IMR-90 (cell line): ENCODE data around the gene ZRANB3.

Experiments used
- BHLHE40 ChIP-seq: fragments of 150-350 bp; IDR thresholded peaks from 2 replicates; pipeline ENCODE4 v1.6.1; 2016; ENCODE audit warnings: mild to moderate bottlenecking, low read depth, low read length
- CEBPB ChIP-seq: IDR thresholded peaks from 2 replicates; pipeline ENCODE4 v1.6.1; 2012; ENCODE audit warnings: low read depth, low read length, improper control_type of control experiment
- MAFK ChIP-seq: IDR thresholded peaks from 2 replicates; pipeline ENCODE4 v1.6.1; 2012; ENCODE audit warnings: low read depth, low read length, improper control_type of control experiment
- MXI1 ChIP-seq: IDR thresholded peaks from 2 replicates; pipeline ENCODE4 v1.6.1; 2012; ENCODE audit warnings: low read depth, mild to moderate bottlenecking, low read length, moderate library complexity, borderline replicate concordance
- NFE2L2 ChIP-seq: fragments of 150-350 bp; IDR thresholded peaks from 2 replicates; pipeline ENCODE4 v1.6.1; 2016; ENCODE audit warnings: low read depth, mild to moderate bottlenecking, low read length
- POLR2A ChIP-seq: IDR thresholded peaks from 2 replicates; pipeline ENCODE4 v1.6.1; 2012; ENCODE audit warnings: mild to moderate bottlenecking, low read depth, low read length
- RAD21 ChIP-seq: IDR thresholded peaks from 2 replicates; pipeline ENCODE4 v1.6.1; 2012; ENCODE audit warnings: low read length, improper control_type of control experiment
- RCOR1 ChIP-seq: IDR thresholded peaks from 2 replicates; pipeline ENCODE4 v1.6.1; 2012; ENCODE audit warnings: mild to moderate bottlenecking, low read length, improper control_type of control experiment; ENCODE audit not compliant: insufficient replicate concordance
- RFX5 ChIP-seq: IDR thresholded peaks from 2 replicates; pipeline ENCODE4 v1.8.0; 2012; ENCODE audit warnings: low read depth, mild to moderate bottlenecking, low read length, moderate library complexity
- SMC3 ChIP-seq: fragments of 150-350 bp; IDR thresholded peaks from 2 replicates; pipeline ENCODE4 v1.6.1; 2016; ENCODE audit warnings: low read depth, mild to moderate bottlenecking, antibody characterized with exemption, low read length, moderate library complexity
- TF ChIP-seq, protein P1 (sequence below): conservative IDR thresholded peaks from 2 replicates; pipeline ENCODE4 v1.5.1; 2012; ENCODE audit warnings: mild to moderate bottlenecking, low read depth, low read length, improper control_type of control experiment
- TF ChIP-seq, protein P2 (sequence below): fragments of 150-350 bp; IDR thresholded peaks from 2 replicates; pipeline ENCODE4 v1.6.1; 2017; ENCODE audit warnings: mild to moderate bottlenecking, antibody characterized with exemption, low read length, low read depth
- TF ChIP-seq, protein P3 (sequence below): fragments of 150-350 bp; IDR thresholded peaks from 2 replicates; pipeline ENCODE4 v1.6.1; 2016; ENCODE audit warnings: low read depth, mild to moderate bottlenecking, low read length, moderate library complexity, borderline replicate concordance

DNA sequence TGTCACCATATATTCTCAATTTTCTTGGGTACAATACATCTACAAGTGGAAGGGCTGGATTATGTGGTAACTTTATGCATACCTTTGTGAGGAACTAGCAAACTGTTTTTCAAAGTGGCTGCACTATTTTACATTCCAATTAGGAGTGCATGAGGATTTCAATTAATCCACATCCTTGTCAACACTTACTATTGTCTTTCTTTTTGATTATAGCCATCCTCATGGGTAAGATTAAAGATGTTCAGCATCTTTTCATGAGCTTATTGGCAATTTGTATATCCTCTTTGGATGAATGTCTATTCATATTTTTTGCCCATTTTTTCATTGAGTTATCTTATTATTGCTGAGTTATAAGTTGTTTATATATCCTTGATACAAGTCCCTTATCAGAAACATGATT, 73.7 kb downstream of the ZRANB3 start:
- TF ChIP-seq BHLHE40 (no peak), NFE2L2 (no peak), SMC3 (no peak), CEBPB (no peak), POLR2A (no peak), RCOR1 (no peak), RFX5 (no peak), RAD21 (no peak), MXI1 (no peak), MAFK (no peak)
- TF ChIP-seq, protein P1, sequence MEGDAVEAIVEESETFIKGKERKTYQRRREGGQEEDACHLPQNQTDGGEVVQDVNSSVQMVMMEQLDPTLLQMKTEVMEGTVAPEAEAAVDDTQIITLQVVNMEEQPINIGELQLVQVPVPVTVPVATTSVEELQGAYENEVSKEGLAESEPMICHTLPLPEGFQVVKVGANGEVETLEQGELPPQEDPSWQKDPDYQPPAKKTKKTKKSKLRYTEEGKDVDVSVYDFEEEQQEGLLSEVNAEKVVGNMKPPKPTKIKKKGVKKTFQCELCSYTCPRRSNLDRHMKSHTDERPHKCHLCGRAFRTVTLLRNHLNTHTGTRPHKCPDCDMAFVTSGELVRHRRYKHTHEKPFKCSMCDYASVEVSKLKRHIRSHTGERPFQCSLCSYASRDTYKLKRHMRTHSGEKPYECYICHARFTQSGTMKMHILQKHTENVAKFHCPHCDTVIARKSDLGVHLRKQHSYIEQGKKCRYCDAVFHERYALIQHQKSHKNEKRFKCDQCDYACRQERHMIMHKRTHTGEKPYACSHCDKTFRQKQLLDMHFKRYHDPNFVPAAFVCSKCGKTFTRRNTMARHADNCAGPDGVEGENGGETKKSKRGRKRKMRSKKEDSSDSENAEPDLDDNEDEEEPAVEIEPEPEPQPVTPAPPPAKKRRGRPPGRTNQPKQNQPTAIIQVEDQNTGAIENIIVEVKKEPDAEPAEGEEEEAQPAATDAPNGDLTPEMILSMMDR = no peak
- TF ChIP-seq, protein P2, sequence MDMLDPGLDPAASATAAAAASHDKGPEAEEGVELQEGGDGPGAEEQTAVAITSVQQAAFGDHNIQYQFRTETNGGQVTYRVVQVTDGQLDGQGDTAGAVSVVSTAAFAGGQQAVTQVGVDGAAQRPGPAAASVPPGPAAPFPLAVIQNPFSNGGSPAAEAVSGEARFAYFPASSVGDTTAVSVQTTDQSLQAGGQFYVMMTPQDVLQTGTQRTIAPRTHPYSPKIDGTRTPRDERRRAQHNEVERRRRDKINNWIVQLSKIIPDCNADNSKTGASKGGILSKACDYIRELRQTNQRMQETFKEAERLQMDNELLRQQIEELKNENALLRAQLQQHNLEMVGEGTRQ = no peak
- TF ChIP-seq, protein P3, sequence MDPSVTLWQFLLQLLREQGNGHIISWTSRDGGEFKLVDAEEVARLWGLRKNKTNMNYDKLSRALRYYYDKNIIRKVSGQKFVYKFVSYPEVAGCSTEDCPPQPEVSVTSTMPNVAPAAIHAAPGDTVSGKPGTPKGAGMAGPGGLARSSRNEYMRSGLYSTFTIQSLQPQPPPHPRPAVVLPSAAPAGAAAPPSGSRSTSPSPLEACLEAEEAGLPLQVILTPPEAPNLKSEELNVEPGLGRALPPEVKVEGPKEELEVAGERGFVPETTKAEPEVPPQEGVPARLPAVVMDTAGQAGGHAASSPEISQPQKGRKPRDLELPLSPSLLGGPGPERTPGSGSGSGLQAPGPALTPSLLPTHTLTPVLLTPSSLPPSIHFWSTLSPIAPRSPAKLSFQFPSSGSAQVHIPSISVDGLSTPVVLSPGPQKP = no peak
